ENCODE results near the gene LRRN4. TPM values are rescaled to one million over a fixed set of nuclear protein-coding genes. Genes with fewer than 3 reads are reported as not detected.
"Not testable (repeated sequence)": the region's sequence is repeated elsewhere in the genome, so short reads cannot be mapped to it uniquely, and the experiment has no call there.

Gene LRRN4
- total RNA-seq, 1 donor from 2014 or later = 5.6 TPM

DNA sequence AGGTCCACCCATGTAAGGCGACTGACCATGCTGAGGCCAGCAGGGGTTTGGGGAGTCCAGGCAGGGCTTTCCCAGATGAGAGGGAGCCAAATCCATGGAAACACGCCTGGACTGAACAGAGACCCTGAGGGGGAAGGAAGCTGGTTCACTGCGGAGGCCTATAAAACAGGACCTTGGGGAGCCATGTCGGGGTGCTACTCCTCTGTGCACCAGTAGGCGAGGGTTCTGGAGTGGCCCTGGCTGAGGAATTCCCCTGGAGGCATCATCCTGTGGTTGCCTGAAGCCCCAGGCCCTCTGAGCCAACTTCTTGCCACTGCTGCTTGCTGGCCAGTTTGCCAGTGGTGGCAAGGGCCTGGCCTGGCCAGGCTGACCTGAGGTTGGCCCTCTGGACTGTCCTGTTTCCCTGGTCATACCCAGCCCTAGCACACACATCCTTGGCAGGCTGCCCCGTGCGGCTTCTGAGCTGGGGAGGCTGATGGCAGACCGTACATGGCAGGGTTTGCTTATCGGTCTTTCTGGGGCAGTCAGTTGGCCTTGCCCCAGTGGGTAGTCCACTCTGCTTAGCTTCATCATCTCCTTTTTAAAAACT is 2.2 kb upstream of the LRRN4 start:
- Mint-ChIP-seq H3K9me3 (ENCODE audit: low read depth) (no peaks in the 10 kb centered on the region), H3K4me1 (ENCODE audit: low read depth) (peaks cover 44% of the 10 kb centered on the region), H3K27ac (no peak overlapping the region), H3K4me3 (ENCODE audit: low read depth) (no peak overlapping the region), H3K27me3 (peaks cover 21% of the 10 kb centered on the region), H3K36me3 (ENCODE audit: insufficient read depth) (no peaks in the 10 kb centered on the region)
- no peak for DNase-seq (ENCODE audit: low spot score, unreplicated experiment)
- TF ChIP-seq, protein P1, sequence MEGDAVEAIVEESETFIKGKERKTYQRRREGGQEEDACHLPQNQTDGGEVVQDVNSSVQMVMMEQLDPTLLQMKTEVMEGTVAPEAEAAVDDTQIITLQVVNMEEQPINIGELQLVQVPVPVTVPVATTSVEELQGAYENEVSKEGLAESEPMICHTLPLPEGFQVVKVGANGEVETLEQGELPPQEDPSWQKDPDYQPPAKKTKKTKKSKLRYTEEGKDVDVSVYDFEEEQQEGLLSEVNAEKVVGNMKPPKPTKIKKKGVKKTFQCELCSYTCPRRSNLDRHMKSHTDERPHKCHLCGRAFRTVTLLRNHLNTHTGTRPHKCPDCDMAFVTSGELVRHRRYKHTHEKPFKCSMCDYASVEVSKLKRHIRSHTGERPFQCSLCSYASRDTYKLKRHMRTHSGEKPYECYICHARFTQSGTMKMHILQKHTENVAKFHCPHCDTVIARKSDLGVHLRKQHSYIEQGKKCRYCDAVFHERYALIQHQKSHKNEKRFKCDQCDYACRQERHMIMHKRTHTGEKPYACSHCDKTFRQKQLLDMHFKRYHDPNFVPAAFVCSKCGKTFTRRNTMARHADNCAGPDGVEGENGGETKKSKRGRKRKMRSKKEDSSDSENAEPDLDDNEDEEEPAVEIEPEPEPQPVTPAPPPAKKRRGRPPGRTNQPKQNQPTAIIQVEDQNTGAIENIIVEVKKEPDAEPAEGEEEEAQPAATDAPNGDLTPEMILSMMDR (IDR thresholded peaks at IDR 0.05; ENCODE audit: unreplicated experiment) = no peak

DNA sequence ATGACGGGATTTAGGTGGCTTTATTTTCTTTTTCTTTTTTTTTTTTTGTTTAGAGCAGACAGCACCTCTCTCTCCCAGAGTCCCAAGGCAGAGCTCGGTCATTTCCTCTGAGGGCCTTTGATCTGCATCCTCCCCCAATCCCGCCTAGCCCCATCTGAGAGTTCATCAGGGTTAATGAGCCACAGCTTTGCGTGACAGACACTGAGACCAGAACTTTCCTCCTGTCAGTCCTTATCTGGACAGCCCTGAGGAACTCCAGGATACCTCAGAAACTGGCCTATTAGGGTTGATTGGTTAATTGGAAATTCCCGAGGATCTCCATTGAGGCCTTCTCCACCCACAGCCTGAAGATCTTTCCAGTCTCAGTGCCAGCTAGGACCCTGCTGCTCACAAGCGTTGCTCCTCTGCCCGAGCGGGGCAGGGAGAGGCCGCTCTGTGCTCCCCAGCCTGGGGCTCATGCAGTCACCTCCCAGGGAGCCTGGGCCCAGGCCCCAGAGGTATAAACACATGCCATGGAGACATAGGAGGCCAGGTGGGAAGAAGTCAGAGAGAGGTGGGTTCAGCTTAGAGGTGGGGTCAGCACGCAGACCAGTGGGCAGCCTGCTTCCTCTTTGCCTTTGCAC is 1.4 kb upstream of the LRRN4 start:
- Mint-ChIP-seq H3K27me3 (peaks cover 29% of the 10 kb centered on the region), H3K36me3 (ENCODE audit: insufficient read depth) (peaks cover 2% of the 10 kb centered on the region), H3K27ac (peak overlapping the region; percentile 77), H3K4me3 (ENCODE audit: low read depth) (no peak overlapping the region), H3K4me1 (ENCODE audit: low read depth) (peaks cover 49% of the 10 kb centered on the region), H3K9me3 (ENCODE audit: low read depth) (no peaks in the 10 kb centered on the region)
- DNase-seq (ENCODE audit: low spot score, unreplicated experiment) = no peak
- TF ChIP-seq, protein P1 (IDR thresholded peaks at IDR 0.05; ENCODE audit: unreplicated experiment) = no peak

DNA sequence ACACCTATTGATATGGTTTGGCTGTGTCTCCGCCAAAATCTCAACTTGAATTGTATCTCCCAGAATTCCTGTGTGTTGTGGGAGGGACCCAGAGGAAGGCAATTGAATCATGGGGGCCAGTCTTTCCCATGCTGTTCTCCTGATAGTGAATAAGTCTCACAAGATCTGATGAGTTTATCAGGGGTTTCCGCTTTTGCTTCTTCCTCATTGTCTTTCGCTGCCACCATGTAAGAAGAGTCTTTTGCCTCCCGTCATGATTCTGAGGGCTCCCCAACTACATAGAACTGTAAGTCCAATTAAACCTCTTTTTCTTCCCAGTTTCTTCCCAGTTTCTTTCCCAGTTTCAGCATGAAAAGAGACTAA is 810 bp upstream of the LRRN4 start:
- H3K9me3 Mint-ChIP-seq (ENCODE audit: low read depth); DNase-seq (ENCODE audit: low spot score, unreplicated experiment); H3K27ac Mint-ChIP-seq; H3K4me3 Mint-ChIP-seq (ENCODE audit: low read depth); H3K36me3 Mint-ChIP-seq (ENCODE audit: insufficient read depth): not testable (repeated sequence)
- Mint-ChIP-seq H3K4me1 (ENCODE audit: low read depth) (peaks cover 45% of the 10 kb centered on the region), H3K27me3 (peaks cover 33% of the 10 kb centered on the region)

DNA sequence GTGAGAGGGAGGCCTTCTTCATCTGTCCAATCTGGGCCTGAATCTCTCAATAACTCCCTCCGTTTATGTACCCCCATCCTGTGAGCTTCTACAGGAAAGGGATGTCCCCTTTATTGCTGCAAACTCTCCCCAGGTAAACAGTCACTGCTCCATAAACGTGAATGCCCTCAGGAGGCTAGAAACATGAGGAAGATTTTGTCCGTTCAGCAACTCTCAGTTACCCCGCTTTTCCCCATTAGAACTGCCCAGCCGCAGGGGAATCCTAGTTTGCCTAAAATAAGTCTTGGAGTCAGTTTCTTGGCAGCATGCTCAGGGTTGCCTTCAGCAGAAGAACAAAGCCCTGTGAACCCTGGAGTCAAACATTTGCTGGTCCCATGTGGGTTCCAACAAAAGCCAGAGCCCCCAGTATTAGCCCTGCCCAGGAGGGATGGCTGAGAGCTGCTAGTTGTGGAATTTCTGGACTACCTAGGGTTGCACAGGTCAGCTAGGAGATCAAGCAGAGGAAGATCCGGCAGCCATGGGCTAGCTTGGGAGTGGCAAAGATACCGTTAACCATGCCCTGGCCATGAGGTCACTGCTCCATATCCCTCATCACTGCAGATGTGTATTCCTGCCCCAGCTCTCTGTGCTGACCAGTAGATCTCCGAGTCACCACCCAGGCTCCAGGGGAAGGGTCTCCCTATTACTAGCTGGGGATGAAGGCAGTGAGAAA is 640 bp downstream of the LRRN4 start:
- TF ChIP-seq, protein P1 (IDR thresholded peaks at IDR 0.05; ENCODE audit: unreplicated experiment) = no peak
- Mint-ChIP-seq H3K27me3 (peaks cover 33% of the 10 kb centered on the region), H3K4me1 (ENCODE audit: low read depth) (peaks cover 32% of the 10 kb centered on the region), H3K27ac (peak overlapping the region; percentile 81), H3K9me3 (ENCODE audit: low read depth) (no peaks in the 10 kb centered on the region), H3K4me3 (ENCODE audit: low read depth) (peak overlapping the region; percentile 67), H3K36me3 (ENCODE audit: insufficient read depth) (peaks cover 5% of the 10 kb centered on the region)
- no peak for DNase-seq (ENCODE audit: low spot score, unreplicated experiment)

DNA sequence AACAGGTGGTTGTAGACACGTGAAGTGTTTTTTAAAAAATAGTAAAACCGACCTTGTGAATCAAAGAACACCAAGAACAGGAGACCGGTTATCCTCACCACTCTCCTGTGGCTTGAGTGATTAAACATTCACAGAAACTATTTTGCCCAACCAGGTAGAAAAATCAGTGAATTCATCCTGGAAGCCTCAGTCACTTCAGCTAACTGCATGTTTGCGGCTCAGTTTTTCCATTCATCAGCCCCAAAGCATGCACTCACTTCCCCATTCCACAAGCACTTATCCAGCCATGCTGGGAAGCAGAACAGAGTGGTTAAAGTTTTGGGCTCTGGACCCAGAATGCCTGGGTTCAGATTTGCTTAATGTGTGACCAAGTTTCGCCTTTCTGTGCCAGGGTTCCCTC is 2.4 kb downstream of the LRRN4 start:
- DNase-seq (ENCODE audit: low spot score, unreplicated experiment) = no peak
- Mint-ChIP-seq H3K27me3 (peaks cover 33% of the 10 kb centered on the region), H3K4me1 (ENCODE audit: low read depth) (peaks cover 22% of the 10 kb centered on the region), H3K27ac (no peak overlapping the region), H3K4me3 (ENCODE audit: low read depth) (peak overlapping the region; percentile 72), H3K9me3 (ENCODE audit: low read depth) (no peaks in the 10 kb centered on the region), H3K36me3 (ENCODE audit: insufficient read depth) (peaks cover 5% of the 10 kb centered on the region)
- TF ChIP-seq, protein P1 (IDR thresholded peaks at IDR 0.05; ENCODE audit: unreplicated experiment) = no peak
